ENCODE data around the gene PLET1. TPM values are rescaled to one million over a fixed set of nuclear protein-coding genes. Genes with fewer than 3 reads are reported as not detected.

PLET1 gene
- total RNA-seq, 1 experiment from 2014 or later = not detected

DNA sequence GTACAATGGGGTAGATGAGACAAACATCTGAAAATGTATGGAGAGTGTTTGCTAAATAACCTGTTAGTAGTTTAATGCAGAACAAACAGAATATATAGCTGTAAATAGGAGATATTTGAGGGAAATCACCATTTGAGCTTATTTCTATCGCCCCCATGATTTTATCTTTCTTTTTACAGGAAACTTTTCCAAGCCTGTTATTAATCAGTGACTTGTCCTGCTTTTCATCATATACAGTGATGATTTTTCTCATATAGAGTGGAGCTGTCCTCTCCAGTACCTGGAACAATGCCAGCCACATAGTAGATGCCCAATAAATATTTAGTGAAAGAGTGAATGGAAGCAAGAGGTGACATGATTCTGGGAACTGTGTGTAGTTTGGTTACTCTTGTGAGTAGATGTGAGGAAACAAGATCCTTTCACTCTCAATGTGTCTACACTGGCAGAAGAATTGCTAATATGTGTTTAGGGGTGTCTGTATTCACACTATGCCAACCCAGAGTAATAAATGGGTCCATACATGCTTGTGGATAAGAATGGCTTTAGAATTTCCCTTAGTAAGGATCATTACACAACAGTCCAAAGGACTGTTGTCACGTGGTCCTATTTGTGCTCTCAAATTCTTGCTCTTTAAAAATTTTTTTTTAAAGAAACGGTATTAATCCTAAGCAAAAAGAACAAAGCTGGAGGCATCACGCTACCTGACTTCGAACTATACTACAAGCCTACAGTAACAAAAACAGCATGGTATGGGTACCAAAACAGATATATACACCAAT, 36.7 kb downstream of the PLET1 start:
- H3K27me3 ChIP-seq (ENCODE audit: insufficient read depth, low read length) = no peaks in the 10 kb centered on the region; the same call in 1 of the 2 replicates
- no peak overlapping the region for H4K5ac ChIP-seq (ENCODE audit: insufficient read length, low read depth, low read length)
- Mint-ChIP-seq H3K27ac (no peak overlapping the region), H3K4me3 (no peak overlapping the region), H3K27me3 (ENCODE audit: low read depth) (peaks cover 19% of the 10 kb centered on the region), H3K4me1 (peaks cover 8 to 9% of the 10 kb centered on the region in 2 experiments), H3K9me3 (no peaks in the 10 kb centered on the region; a peak in 1 of 5 replicates), H3K36me3 (ENCODE audit: insufficient read depth in 1 of 3, low read depth in 3 of 3) (peaks cover 0 to 9% (median 9%) of the 10 kb centered on the region in 3 experiments; a peak in 5 of 7 replicates)
- H3K9me3 ChIP-seq (ENCODE audit: control insufficient read depth, low read depth, low read length) = no peaks in the 10 kb centered on the region
- H4K91ac ChIP-seq (ENCODE audit: insufficient read length, low read depth, low read length) = no peak overlapping the region
- peaks cover 8% of the 10 kb centered on the region for H3K23me2 ChIP-seq (ENCODE audit: insufficient read length, low read depth, low read length, poor library complexity, severe bottlenecking)
- no peak overlapping the region for H2BK15ac ChIP-seq (ENCODE audit: low read depth, low read length)
- WGBS (ENCODE audit: extremely low coverage, insufficient read length, low lambda C conversion rate) = no CpG with 5 or more reads among the region's 5 CpGs
- H2BK20ac ChIP-seq (ENCODE audit: low read depth, low read length, poor library complexity, severe bottlenecking) = no peak overlapping the region
- H3K56ac ChIP-seq (ENCODE audit: insufficient read length, low read depth, low read length) = no peak overlapping the region
- H3K9ac ChIP-seq (ENCODE audit: extremely low read depth, insufficient read length, low read length) = no peak overlapping the region
- no peak overlapping the region for H2BK12ac ChIP-seq (ENCODE audit: insufficient read length, low read depth, low read length)
- no peak overlapping the region for H3K27ac ChIP-seq (ENCODE audit: insufficient read length, low read depth, low read length)
- no peak overlapping the region for H3K18ac ChIP-seq (ENCODE audit: insufficient read length, low read depth, low read length)
- no peaks in the 10 kb centered on the region; the same call in 1 of the 2 replicates for H3K4me1 ChIP-seq (ENCODE audit: insufficient read depth, low read length)
- no peak overlapping the region for H4K8ac ChIP-seq (replicated peaks; ENCODE audit: insufficient read length, low read depth, low read length)
- no peak overlapping the region for H2AK5ac ChIP-seq (ENCODE audit: insufficient read length, low read length)
- no peak overlapping the region for H2BK5ac ChIP-seq (ENCODE audit: insufficient read length, low read length)
- no peak overlapping the region for H2AFZ ChIP-seq (ENCODE audit: low read length)
- H4K20me1 ChIP-seq (ENCODE audit: control insufficient read depth, insufficient read depth, insufficient read length) = no peaks in the 10 kb centered on the region
- no peak overlapping the region for H3K4me2 ChIP-seq (ENCODE audit: insufficient read depth, insufficient read length, low read length)
- H3K79me2 ChIP-seq (ENCODE audit: insufficient read depth, low read length) = no peaks in the 10 kb centered on the region; the same call in 1 of the 2 replicates
- no peak for DNase-seq
- no peak overlapping the region for H3T11ph ChIP-seq (ENCODE audit: low read length)
- TF ChIP-seq, protein P1, sequence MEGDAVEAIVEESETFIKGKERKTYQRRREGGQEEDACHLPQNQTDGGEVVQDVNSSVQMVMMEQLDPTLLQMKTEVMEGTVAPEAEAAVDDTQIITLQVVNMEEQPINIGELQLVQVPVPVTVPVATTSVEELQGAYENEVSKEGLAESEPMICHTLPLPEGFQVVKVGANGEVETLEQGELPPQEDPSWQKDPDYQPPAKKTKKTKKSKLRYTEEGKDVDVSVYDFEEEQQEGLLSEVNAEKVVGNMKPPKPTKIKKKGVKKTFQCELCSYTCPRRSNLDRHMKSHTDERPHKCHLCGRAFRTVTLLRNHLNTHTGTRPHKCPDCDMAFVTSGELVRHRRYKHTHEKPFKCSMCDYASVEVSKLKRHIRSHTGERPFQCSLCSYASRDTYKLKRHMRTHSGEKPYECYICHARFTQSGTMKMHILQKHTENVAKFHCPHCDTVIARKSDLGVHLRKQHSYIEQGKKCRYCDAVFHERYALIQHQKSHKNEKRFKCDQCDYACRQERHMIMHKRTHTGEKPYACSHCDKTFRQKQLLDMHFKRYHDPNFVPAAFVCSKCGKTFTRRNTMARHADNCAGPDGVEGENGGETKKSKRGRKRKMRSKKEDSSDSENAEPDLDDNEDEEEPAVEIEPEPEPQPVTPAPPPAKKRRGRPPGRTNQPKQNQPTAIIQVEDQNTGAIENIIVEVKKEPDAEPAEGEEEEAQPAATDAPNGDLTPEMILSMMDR (conservative IDR thresholded peaks at IDR 0.05) = no peak
- no peak overlapping the region for H3K23ac ChIP-seq (ENCODE audit: insufficient read length, low read depth, low read length)
- no peak overlapping the region for H3K4ac ChIP-seq (ENCODE audit: low read depth, low read length)
- H3K14ac ChIP-seq (ENCODE audit: insufficient read depth, low read length) = no peak overlapping the region
- H3K79me1 ChIP-seq (ENCODE audit: insufficient read depth, low read depth, low read length, poor library complexity, severe bottlenecking) = no peaks in the 10 kb centered on the region
- no peak overlapping the region for H2BK120ac ChIP-seq (ENCODE audit: low read depth, low read length, poor library complexity, severe bottlenecking)
